Epithelial cell of proximal tubule (primary cell): ENCODE measurements around the gene CNDP2. TPM values are rescaled to one million over a fixed set of nuclear protein-coding genes. Genes with fewer than 3 reads are reported as not detected.
"Not testable (repeated sequence)": the region's sequence is repeated elsewhere in the genome, so short reads cannot be mapped to it uniquely, and the experiment has no call there.

ENCODE experiments used
- DNase-seq: peaks from one replicate; pipeline ENCODE4 v3.0.0-alpha.2; 2011; ENCODE audit warnings: low read depth
- H3K4me3 ChIP-seq: 2 replicates; pipeline ENCODE4 v1.5.1; 2011; ENCODE audit warnings: low read depth, mild to moderate bottlenecking, low read length
- CTCF ChIP-seq: conservative IDR thresholded peaks from 2 replicates; pipeline ENCODE4 v1.5.1; 2012; ENCODE audit warnings: low read depth, mild to moderate bottlenecking, low read length
- total RNA-seq: library from RNA; depleted of rRNA; stranded (reverse); fragments of >200 nt; gene quantifications from 2 replicates; pipeline ENCODE4 v1.2.3, GENCODE V29; 2015

Gene CNDP2
- total RNA-seq, 1 donor from 2014 or later, result 171 TPM

- H3K4me3 ChIP-seq, result no peak overlapping the region
- no peak for TF ChIP-seq CTCF
- no peak for DNase-seq
These were observed 25.0 kb downstream of the CNDP2 start for GRCh38 chr18:74521068-74521725.

GRCh38 chr18:74522635-74523548 lies 26.7 kb downstream of the CNDP2 start:
- no peak for TF ChIP-seq CTCF
- peak; percentile 72 for DNase-seq
- no peak overlapping the region for H3K4me3 ChIP-seq

- no peak overlapping the region for H3K4me3 ChIP-seq
- no peak for DNase-seq
- no peak for TF ChIP-seq CTCF
These were observed 27.9 kb downstream of the CNDP2 start for GRCh38 chr18:74524097-74524496.

- not testable (repeated sequence) for H3K4me3 ChIP-seq, DNase-seq
These were observed 28.8 kb downstream of the CNDP2 start for GRCh38 chr18:74524915-74525314.

- H3K4me3 ChIP-seq, result no peak overlapping the region
- no peak for DNase-seq
- no peak for TF ChIP-seq CTCF
These were observed 29.6 kb downstream of the CNDP2 start for GRCh38 chr18:74525741-74526140.

GRCh38 chr18:74526488-74526887 lies 30.3 kb downstream of the CNDP2 start:
- no peak for DNase-seq
- TF ChIP-seq CTCF, result no peak
- no peak overlapping the region for H3K4me3 ChIP-seq

- no peak for TF ChIP-seq CTCF
- DNase-seq, result no peak
- no peak overlapping the region for H3K4me3 ChIP-seq
These were observed 32.3 kb downstream of the CNDP2 start for GRCh38 chr18:74528478-74528877.
